Measurements from ENCODE around the gene API5. TPM values are rescaled to one million over a fixed set of nuclear protein-coding genes. Genes with fewer than 3 reads are reported as not detected.

Gene API5
- 114 and 115 TPM in 2 replicates for total RNA-seq

GRCh38 chr11:43311791-43312607 lies at the start of gene API5:
API5 (plus strand) TSS chr11:43311996; CDS start chr11:43312128, 132 bp downstream.

GRCh38 chr11:43358801-43359421 lies 47.1 kb downstream of the API5 start, which contains the start of gene TTC17:
TTC17 (plus strand) TSS chr11:43358920; CDS start chr11:43358955, 35 bp downstream.

Small RNA genes lying within 50 kb of the gene (small RNA-seq; reads per million reads assigned to genes)
- gene RF00019: not detected

Other genes with a start within 250 kb of the API5 start
- gene TTC17, start 46.9 kb downstream of the API5 start, total RNA-seq: 85.1 and 91.1 TPM in 2 replicates

Measured in articular chondrocyte of knee joint (primary cell).